Prostate gland (tissue), 2 donors: ENCODE data around the gene FBXL13.

Experiments used
- POLR2A ChIP-seq: fragments of 450-650 bp; IDR thresholded peaks from one replicate; pipeline ENCODE4 v1.6.1; 2016; ENCODE audit warnings: antibody characterized with exemption, mild to moderate bottlenecking
- POLR2AphosphoS5 ChIP-seq: sonication (generic); formaldehyde crosslinking; IDR thresholded peaks from one replicate; pipeline ENCODE4 v1.6.1; 2017; ENCODE audit warnings: antibody characterized with exemption
- TF ChIP-seq, protein P1 (sequence below), 4 experiments: fragments of 200-600 bp in 2 of 4; fragments of 450-650 bp in 2 of 4; sonication (generic) in 2 of 4; IDR thresholded peaks; 1 replicate in 3 of 4; 2 replicates in 1 of 4; pipeline ENCODE4 v1.5.1; 2016 to 2019; ENCODE audit warnings: antibody characterized with exemption in 4 of 4, mild to moderate bottlenecking in 2 of 4, moderate library complexity in 2 of 4

DNA sequence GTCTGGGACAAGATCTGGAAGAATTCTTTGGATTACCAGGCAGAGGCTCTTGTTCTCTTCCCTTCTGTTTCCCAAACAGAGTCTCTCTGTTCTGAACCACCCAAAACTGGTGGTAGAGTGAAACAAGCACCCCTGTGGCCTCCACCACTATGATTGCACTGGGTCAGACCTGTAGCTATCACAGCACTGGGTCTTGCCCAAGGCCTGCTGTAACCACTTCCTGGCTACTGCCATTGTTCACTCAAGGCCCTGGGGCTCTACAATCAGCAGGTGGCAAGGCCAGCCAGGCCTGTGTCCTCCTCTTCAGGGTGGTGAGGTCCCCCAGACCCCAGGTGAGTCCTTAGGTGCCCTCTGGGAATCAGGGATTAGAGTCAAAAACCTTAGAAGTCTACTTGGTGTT lies 165.9 kb downstream of the FBXL13 start:
- TF ChIP-seq POLR2A: no peak
- TF ChIP-seq, protein P1, sequence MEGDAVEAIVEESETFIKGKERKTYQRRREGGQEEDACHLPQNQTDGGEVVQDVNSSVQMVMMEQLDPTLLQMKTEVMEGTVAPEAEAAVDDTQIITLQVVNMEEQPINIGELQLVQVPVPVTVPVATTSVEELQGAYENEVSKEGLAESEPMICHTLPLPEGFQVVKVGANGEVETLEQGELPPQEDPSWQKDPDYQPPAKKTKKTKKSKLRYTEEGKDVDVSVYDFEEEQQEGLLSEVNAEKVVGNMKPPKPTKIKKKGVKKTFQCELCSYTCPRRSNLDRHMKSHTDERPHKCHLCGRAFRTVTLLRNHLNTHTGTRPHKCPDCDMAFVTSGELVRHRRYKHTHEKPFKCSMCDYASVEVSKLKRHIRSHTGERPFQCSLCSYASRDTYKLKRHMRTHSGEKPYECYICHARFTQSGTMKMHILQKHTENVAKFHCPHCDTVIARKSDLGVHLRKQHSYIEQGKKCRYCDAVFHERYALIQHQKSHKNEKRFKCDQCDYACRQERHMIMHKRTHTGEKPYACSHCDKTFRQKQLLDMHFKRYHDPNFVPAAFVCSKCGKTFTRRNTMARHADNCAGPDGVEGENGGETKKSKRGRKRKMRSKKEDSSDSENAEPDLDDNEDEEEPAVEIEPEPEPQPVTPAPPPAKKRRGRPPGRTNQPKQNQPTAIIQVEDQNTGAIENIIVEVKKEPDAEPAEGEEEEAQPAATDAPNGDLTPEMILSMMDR (IDR thresholded peaks at IDR 0.05): no peak
- TF ChIP-seq POLR2AphosphoS5: no peak
